Right atrium auricular region (tissue), 2 donors: ENCODE data around the gene TMEM87B. TPM values are rescaled to one million over a fixed set of nuclear protein-coding genes. Genes with fewer than 3 reads are reported as not detected.

Experiments
- DNase-seq: peaks from one replicate; pipeline ENCODE4 v3.0.0-alpha.2; 2019; ENCODE audit warnings: low spot score
- H3K27ac ChIP-seq, 2 donors: fragments of 200-600 bp; sonication (generic); 1 replicate in 1 of 2; 2 replicates in 1 of 2; pipeline ENCODE4 v1.5.1; 2016 to 2019
- H3K27me3 ChIP-seq, 2 donors: fragments of 200-600 bp; sonication (generic); one replicate each; pipeline versions ENCODE4 v1.5.1 to v1.6.0; 2017 to 2019
- H3K36me3 ChIP-seq: fragments of 200-600 bp; sonication (generic); one replicate; pipeline ENCODE4 v1.5.1; 2016
- H3K4me1 ChIP-seq, 2 donors: fragments of 200-600 bp; sonication (generic); one replicate each; pipeline versions ENCODE4 v1.5.1 to v1.6.0; 2017 to 2019
- H3K4me3 ChIP-seq, 2 donors: fragments of 200-600 bp; sonication (generic); 1 replicate in 1 of 2; 2 replicates in 1 of 2; pipeline ENCODE4 v1.5.1; 2017 to 2019; ENCODE audit warnings: mild to moderate bottlenecking in 1 of 2, moderate library complexity in 1 of 2
- H3K9me3 ChIP-seq, 2 donors: fragments of 200-600 bp; sonication (generic); one replicate each; pipeline ENCODE4 v1.5.1; 2019
- total RNA-seq, 2 donors: library from RNA; depleted of rRNA; stranded (reverse); fragments of >200 nt; gene quantifications; one replicate each; pipeline ENCODE4 v1.1.0, GENCODE V29; 2016
- TF ChIP-seq, protein P1 (sequence below), 2 donors: fragments of 200-600 bp; sonication (generic); IDR thresholded peaks; one replicate each; pipeline ENCODE4 v1.5.1; 2019; ENCODE audit warnings: antibody characterized with exemption in 2 of 2

TMEM87B gene
- total RNA-seq, 2 donors from 2014 or later = 7.7 to 8.8 TPM

DNA sequence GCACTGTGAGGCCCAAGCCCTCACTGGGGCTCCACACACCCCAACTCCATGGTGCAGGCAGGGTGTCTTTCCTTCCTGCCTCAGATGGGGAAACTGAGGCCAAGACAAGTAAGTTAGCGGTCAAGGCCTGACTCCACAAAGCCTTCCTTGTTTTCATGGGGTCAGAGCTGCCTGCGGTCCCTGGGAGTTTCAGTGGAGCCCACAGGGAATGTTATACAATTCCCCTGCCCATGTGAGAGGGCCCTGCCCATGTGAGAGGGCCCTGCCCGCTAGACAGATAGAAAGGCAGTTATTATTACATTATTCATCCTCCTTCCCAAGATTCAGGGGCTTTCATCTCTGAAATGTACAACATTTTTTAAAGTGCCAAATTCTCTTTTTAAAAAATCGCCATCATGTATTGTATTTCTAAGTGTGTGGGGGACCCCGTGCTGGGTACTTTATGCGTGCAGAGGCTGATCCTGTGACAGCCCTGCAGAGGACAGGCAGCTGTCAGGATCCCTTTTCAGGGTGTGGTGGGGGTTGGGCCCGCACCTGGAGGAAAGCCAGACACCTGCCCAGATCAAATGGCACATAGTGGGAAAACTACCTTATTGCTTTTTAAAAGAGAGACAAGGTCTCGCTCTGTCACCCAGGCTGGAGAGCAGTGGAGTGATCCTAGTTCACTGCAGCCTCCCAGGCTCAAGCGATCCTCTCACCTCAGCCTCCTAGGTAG, 106.5 kb downstream of the TMEM87B start:
- Histone ChIP-seq H3K4me1 (no peaks in the 10 kb centered on the region), H3K27me3 (no peaks in the 10 kb centered on the region), H3K9me3 (no peaks in the 10 kb centered on the region), H3K4me3 (no peak overlapping the region), H3K27ac (no peak overlapping the region), H3K36me3 (no peaks in the 10 kb centered on the region)
- TF ChIP-seq, protein P1, sequence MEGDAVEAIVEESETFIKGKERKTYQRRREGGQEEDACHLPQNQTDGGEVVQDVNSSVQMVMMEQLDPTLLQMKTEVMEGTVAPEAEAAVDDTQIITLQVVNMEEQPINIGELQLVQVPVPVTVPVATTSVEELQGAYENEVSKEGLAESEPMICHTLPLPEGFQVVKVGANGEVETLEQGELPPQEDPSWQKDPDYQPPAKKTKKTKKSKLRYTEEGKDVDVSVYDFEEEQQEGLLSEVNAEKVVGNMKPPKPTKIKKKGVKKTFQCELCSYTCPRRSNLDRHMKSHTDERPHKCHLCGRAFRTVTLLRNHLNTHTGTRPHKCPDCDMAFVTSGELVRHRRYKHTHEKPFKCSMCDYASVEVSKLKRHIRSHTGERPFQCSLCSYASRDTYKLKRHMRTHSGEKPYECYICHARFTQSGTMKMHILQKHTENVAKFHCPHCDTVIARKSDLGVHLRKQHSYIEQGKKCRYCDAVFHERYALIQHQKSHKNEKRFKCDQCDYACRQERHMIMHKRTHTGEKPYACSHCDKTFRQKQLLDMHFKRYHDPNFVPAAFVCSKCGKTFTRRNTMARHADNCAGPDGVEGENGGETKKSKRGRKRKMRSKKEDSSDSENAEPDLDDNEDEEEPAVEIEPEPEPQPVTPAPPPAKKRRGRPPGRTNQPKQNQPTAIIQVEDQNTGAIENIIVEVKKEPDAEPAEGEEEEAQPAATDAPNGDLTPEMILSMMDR (IDR thresholded peaks at IDR 0.05) = no peak
- DNase-seq = no peak

DNA sequence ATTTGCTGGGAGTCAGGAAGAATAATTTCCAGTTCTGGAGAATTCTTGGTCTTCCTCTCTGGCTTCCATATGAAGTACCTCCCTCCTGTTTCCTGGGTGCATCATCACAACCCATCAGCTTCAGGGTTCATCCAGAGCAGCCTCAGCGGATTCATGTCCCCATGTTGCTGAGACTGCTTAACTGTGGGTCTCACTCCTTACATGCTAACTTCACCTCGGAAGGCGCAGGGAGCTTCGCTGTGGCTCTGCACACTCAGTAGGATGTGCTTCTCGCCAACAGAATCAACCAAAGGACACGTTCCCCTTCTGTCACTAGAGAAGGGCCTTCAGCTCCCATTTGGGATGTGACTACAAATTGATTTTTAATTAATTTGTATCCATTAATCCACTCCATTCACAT, 107.3 kb downstream of the TMEM87B start:
- Histone ChIP-seq H3K27me3 (no peaks in the 10 kb centered on the region), H3K36me3 (no peaks in the 10 kb centered on the region), H3K9me3 (no peaks in the 10 kb centered on the region), H3K4me3 (no peak overlapping the region), H3K4me1 (no peaks in the 10 kb centered on the region), H3K27ac (no peak overlapping the region)
- DNase-seq = no peak
- TF ChIP-seq, protein P1 (IDR thresholded peaks at IDR 0.05) = no peak

DNA sequence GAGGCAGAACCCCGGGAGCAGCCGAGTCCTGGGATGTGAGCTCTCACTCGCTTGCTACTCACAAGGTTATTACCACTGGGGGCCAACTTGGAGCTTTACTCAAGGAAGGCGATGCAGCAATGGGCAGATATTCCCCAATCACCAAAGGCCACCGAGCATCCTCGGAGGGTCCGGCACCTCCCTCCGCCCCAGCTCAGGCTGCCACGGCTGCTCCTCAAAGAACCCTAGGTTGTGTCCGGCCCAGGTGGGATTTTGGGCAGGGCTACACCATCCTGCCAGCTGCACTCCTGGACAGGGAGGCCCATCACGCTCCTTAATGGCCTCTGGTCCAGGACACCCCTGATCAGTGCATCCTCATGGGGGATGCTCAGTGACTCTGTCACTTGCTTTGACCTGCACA, 107.9 kb downstream of the TMEM87B start:
- DNase-seq = no peak
- TF ChIP-seq, protein P1 (IDR thresholded peaks at IDR 0.05) = no peak

DNA sequence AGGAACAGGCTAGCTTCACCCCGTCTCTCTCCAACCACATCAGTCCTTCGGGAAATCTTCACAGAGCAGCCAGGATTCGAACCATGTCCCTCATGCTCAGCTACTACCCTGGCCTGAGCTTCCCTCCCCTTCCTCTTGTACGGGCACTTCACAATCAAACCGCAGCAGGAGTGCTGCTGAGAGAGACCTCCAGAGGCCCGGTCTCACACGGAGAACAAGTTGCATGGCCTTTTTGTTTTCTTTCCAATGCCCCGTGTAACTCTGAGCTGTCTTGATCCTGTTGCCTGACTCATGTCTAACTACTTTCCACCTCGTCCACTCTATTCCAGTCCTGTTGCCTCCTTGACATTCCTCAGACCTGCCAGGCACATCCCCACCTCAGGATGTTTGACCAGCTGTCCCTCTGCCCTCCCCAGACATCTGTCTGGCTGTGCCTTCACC, 108.5 kb downstream of the TMEM87B start:
- TF ChIP-seq, protein P1 (IDR thresholded peaks at IDR 0.05) = no peak
- Histone ChIP-seq H3K9me3 (no peaks in the 10 kb centered on the region), H3K27me3 (no peaks in the 10 kb centered on the region), H3K27ac (no peak overlapping the region), H3K4me3 (no peak overlapping the region), H3K4me1 (no peaks in the 10 kb centered on the region), H3K36me3 (no peaks in the 10 kb centered on the region)
- no peak for DNase-seq

More for the DNA sequence above, 107.9 kb downstream of the TMEM87B start:
- no peaks in the 10 kb centered on the region for H3K27me3 ChIP-seq
- no peaks in the 10 kb centered on the region for H3K4me1 ChIP-seq
- H3K27ac ChIP-seq = no peak overlapping the region
- no peak overlapping the region for H3K4me3 ChIP-seq
- H3K36me3 ChIP-seq = no peaks in the 10 kb centered on the region
- H3K9me3 ChIP-seq = no peaks in the 10 kb centered on the region

GRCh38 chr2:112164876-112165275, 109.8 kb downstream of the TMEM87B start:
- H3K27ac ChIP-seq = no peak overlapping the region
- no peak for DNase-seq
- no peak overlapping the region for H3K4me3 ChIP-seq
- TF ChIP-seq, protein P1 (IDR thresholded peaks at IDR 0.05) = no peak
- H3K4me1 ChIP-seq = no peaks in the 10 kb centered on the region
- no peaks in the 10 kb centered on the region for H3K27me3 ChIP-seq
- H3K36me3 ChIP-seq = no peaks in the 10 kb centered on the region
- no peaks in the 10 kb centered on the region for H3K9me3 ChIP-seq

GRCh38 chr2:112165296-112165695, 110.2 kb downstream of the TMEM87B start:
- H3K4me3 ChIP-seq = no peak overlapping the region
- TF ChIP-seq, protein P1 (IDR thresholded peaks at IDR 0.05) = no peak
- H3K9me3 ChIP-seq = no peaks in the 10 kb centered on the region
- no peaks in the 10 kb centered on the region for H3K4me1 ChIP-seq
- H3K36me3 ChIP-seq = no peaks in the 10 kb centered on the region
- H3K27ac ChIP-seq = no peak overlapping the region
- H3K27me3 ChIP-seq = no peaks in the 10 kb centered on the region
- no peak for DNase-seq
